Measurements from ENCODE around the gene ID2. TPM values are rescaled to one million over a fixed set of nuclear protein-coding genes. Genes with fewer than 3 reads are reported as not detected.

Gene ID2
- total and polyA plus RNA-seq, 2 of the 13 experiments (the other 11 are each of a cell fraction or from before 2014, with no cell fraction given): 214 to 719 TPM

DNA sequence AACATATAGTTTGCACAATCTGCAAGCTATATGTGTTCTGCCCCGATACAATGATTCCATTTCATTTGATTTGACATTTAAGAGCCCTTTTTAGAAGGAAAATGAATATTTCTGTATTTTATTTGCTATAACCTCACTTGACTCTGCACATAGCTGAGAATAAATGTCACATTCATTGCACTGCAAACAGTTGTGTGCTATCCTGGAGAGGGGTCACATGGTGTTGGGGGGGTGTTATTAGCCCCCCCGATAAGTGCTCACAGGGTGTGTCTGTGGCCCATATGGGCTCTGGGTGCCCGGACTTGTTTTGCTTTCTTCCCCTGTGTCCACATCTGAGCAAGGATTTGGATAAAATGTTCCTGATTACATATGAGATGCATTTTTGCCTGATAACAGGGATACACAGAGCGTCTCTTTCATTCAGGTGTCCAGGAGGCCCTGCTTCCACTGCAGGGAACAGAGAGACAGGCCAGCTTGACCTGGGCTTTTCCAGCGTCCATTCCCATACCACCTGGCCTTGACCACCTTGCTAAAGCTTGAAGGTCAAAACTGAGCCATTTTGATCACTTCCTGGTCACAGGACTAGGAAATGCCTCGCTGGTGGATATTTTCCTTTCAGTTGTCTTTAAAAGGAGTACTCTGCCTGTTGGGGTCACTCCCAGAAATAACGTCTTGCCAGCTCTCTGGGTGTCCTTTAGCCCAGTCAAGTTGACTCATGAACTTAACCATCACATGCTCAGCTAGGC, 38.4 kb upstream of the ID2 start (continued):
- TF ChIP-seq, protein P1, sequence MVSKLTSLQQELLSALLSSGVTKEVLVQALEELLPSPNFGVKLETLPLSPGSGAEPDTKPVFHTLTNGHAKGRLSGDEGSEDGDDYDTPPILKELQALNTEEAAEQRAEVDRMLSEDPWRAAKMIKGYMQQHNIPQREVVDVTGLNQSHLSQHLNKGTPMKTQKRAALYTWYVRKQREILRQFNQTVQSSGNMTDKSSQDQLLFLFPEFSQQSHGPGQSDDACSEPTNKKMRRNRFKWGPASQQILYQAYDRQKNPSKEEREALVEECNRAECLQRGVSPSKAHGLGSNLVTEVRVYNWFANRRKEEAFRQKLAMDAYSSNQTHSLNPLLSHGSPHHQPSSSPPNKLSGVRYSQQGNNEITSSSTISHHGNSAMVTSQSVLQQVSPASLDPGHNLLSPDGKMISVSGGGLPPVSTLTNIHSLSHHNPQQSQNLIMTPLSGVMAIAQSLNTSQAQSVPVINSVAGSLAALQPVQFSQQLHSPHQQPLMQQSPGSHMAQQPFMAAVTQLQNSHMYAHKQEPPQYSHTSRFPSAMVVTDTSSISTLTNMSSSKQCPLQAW (CRISPR knock-in tag; IDR thresholded peaks at IDR 0.05): peak; percentile 65; the same call in 1 of the 2 replicates

GRCh38 chr2:8643996-8644356, 37.9 kb upstream of the ID2 start:
- 94% methylated on average over 5 of the region's 5 CpGs for WGBS (ENCODE audit: low lambda C conversion rate)
- Histone ChIP-seq H3K27ac (ENCODE audit: extremely low read length, insufficient read depth, low read length) (no peak overlapping the region), H3K9me3 (ENCODE audit: low read length) (no peaks in the 10 kb centered on the region), H3K79me2 (ENCODE audit: insufficient read depth, low read length) (no peaks in the 10 kb centered on the region), H3K4me2 (ENCODE audit: low read depth, low read length) (no peak overlapping the region), H3K9ac (ENCODE audit: insufficient read depth, low read depth, low read length) (no peak overlapping the region), H2AFZ (ENCODE audit: low read length) (no peak overlapping the region), H3K27me3 (ENCODE audit: control insufficient read depth in 1 of 2, insufficient read depth in 2 of 2, low read length in 2 of 2) (no peaks in the 10 kb centered on the region), H3K4me1 (ENCODE audit: insufficient read depth, low read length) (peaks cover 38% of the 10 kb centered on the region), H4K20me1 (ENCODE audit: insufficient read depth, low read length) (no peaks in the 10 kb centered on the region), H3K4me3 (replicated peaks in 1 of 3; ENCODE audit: insufficient read depth in 1 of 3, low read depth in 2 of 3, low read length in 3 of 3) (no peak overlapping the region), H3K36me3 (replicated peaks in 1 of 2; ENCODE audit: control insufficient read depth in 1 of 2, insufficient read depth in 2 of 2, low read length in 2 of 2) (no peaks in the 10 kb centered on the region)
- no peak for DNase-seq (ENCODE audit: low spot score)
- in situ Hi-C loops (cut with HindIII; ENCODE audit: extremely low pct_ligation_motif_present, low pct_unique_long_range_greater_than_20kb) (no loop called here), intact Hi-C loops (cut with micrococcal nuclease; ENCODE audit: unreplicated experiment) (no loop called here)
- FAIRE-seq: no peak
- no peak; the same call in 2 of the 3 replicates for ATAC-seq
- ChIA-PET POLR2A (interaction anchor here (0.9 to 4.4 kb wide), 2 partner anchors 11 to 38 kb away, joined by 3 to 24 read pairs; partner anchors contain the start of gene ID2), CTCF (ENCODE audit: low intra/inter-chr PET ratio, low total read pairs) (no interaction called here)
- no TSS peak for BruUV-seq (replicated peaks)
- TF ChIP-seq MEF2D (CRISPR knock-in tag; IDR thresholded peaks at IDR 0.05) (0 out of 2 replicates have a peak, but pooled peaks have one; percentile 50), ZNF318 (CRISPR knock-in tag; IDR thresholded peaks at IDR 0.05) (0 out of 2 replicates have a peak, but pooled peaks have one; percentile 31), NFKB2 (CRISPR knock-in tag; IDR thresholded peaks at IDR 0.05; ENCODE audit: borderline replicate concordance) (no peak), ZNF230 (CRISPR knock-in tag; IDR thresholded peaks at IDR 0.05) (0 out of 2 replicates have a peak, but pooled peaks have one; percentile 64)
- TF ChIP-seq, protein P2, sequence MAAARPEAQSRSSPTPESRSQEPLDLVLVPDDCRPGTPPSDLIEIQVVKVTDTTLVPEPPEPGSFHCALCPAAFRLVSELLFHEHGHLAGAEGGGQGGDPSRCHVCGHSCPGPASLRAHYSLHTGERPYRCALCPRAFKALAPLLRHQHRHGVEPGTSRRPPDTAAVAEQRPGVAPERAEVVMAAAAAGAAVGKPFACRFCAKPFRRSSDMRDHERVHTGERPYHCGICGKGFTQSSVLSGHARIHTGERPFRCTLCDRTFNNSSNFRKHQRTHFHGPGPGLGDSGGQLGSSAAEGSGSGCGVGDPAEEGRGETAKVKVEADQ (CRISPR knock-in tag; IDR thresholded peaks at IDR 0.05; ENCODE audit: borderline replicate concordance): 0 out of 2 replicates have a peak, but pooled peaks have one; percentile 40
- TF ChIP-seq, protein P3, sequence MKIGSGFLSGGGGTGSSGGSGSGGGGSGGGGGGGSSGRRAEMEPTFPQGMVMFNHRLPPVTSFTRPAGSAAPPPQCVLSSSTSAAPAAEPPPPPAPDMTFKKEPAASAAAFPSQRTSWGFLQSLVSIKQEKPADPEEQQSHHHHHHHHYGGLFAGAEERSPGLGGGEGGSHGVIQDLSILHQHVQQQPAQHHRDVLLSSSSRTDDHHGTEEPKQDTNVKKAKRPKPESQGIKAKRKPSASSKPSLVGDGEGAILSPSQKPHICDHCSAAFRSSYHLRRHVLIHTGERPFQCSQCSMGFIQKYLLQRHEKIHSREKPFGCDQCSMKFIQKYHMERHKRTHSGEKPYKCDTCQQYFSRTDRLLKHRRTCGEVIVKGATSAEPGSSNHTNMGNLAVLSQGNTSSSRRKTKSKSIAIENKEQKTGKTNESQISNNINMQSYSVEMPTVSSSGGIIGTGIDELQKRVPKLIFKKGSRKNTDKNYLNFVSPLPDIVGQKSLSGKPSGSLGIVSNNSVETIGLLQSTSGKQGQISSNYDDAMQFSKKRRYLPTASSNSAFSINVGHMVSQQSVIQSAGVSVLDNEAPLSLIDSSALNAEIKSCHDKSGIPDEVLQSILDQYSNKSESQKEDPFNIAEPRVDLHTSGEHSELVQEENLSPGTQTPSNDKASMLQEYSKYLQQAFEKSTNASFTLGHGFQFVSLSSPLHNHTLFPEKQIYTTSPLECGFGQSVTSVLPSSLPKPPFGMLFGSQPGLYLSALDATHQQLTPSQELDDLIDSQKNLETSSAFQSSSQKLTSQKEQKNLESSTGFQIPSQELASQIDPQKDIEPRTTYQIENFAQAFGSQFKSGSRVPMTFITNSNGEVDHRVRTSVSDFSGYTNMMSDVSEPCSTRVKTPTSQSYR (CRISPR knock-in tag; IDR thresholded peaks at IDR 0.05; ENCODE audit: borderline replicate concordance): no peak

Data from HepG2 (cell line).